ENCODE results near the gene EZH2.

Gene EZH2

DNA sequence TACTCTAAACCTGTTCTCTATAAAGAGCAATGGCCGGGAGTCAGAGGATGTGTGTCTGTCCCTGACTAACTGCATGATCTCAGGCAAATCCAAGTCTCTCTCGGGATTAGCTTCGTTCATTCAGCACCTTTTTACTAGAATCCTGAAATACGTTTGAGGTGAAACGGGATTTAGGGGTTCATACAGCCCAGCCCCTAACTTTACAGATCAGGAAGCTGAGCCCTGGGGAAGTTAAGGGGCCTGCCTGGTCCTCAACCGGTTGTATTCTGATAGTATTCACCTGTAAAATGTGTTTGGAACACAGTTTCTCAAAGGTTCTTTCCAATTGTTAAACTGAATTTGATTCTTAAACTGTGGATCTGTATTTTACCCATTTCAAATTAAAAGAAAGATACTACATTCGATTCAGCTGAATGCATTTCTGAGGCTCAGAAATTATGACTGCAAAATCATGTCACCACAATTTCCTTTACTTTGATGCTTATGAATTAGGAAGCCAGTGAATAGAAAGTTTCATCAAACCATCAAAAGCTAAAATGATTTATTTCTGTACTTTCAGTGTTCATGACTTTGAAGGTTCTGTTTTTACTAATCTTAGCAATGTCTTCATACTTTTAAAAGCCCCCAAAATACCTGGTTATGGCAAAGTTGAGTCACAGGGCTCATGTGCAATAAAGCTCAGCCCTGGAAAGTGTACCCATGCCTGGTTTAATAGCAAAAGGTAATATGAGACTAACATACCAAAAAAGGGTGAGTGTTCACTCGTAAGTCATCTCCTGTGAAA lies 28.9 kb upstream of the EZH2 start:
- H3K36me3 Mint-ChIP-seq (ENCODE audit: low read depth) = no peaks in the 10 kb centered on the region
- H3K9me3 Mint-ChIP-seq = no peaks in the 10 kb centered on the region
- peaks cover 38% of the 10 kb centered on the region for H3K4me1 Mint-ChIP-seq (ENCODE audit: low read depth)
- H3K27ac Mint-ChIP-seq = peak overlapping the region; percentile 80
- peaks cover 5% of the 10 kb centered on the region for H3K27me3 Mint-ChIP-seq (ENCODE audit: low read depth)
- H3K4me3 Mint-ChIP-seq = peak overlapping the region; percentile 39

- H3K36me3 Mint-ChIP-seq (ENCODE audit: low read depth) = no peaks in the 10 kb centered on the region
- H3K9me3 Mint-ChIP-seq = no peaks in the 10 kb centered on the region
- no peak overlapping the region for H3K4me3 Mint-ChIP-seq
- peak overlapping the region; percentile 15 for H3K27ac Mint-ChIP-seq
- peaks cover 5% of the 10 kb centered on the region for H3K27me3 Mint-ChIP-seq (ENCODE audit: low read depth)
- H3K4me1 Mint-ChIP-seq (ENCODE audit: low read depth) = peaks cover 38% of the 10 kb centered on the region
Measured at GRCh38 chr7:148912151-148912550, 28.1 kb upstream of the EZH2 start.

- no peak overlapping the region for H3K4me3 Mint-ChIP-seq
- peaks cover 38% of the 10 kb centered on the region for H3K4me1 Mint-ChIP-seq (ENCODE audit: low read depth)
- H3K9me3 Mint-ChIP-seq = no peaks in the 10 kb centered on the region
- peaks cover 5% of the 10 kb centered on the region for H3K27me3 Mint-ChIP-seq (ENCODE audit: low read depth)
- no peak overlapping the region for H3K27ac Mint-ChIP-seq
- no peaks in the 10 kb centered on the region for H3K36me3 Mint-ChIP-seq (ENCODE audit: low read depth)
Measured at GRCh38 chr7:148911626-148912025, 27.5 kb upstream of the EZH2 start.

DNA sequence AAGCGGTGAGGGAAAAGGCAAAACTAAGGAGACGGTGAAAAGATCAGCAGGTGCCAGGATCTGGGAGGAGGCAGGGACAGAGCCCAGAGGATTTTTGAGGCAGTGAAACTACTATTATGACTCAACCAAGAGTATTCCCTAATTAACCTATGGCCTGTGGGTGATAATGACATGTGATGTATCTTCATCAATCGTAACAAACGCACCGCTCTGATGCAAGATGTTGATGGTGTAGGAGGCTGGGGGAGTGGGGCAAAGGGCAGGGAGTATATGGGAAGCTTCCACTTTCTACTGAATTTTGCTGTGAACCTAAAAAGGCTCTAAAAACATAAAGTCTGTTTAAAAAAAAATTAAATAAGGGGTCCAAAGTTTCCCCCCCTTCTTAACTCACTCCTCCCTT lies 25.5 kb upstream of the EZH2 start:
- Mint-ChIP-seq H3K27me3 (ENCODE audit: low read depth) (peaks cover 5% of the 10 kb centered on the region), H3K27ac (no peak overlapping the region)

GRCh38 chr7:148906707-148907498 lies 22.8 kb upstream of the EZH2 start:
- Mint-ChIP-seq H3K27me3 (ENCODE audit: low read depth) (peaks cover 5% of the 10 kb centered on the region), H3K4me1 (ENCODE audit: low read depth) (peaks cover 5% of the 10 kb centered on the region), H3K36me3 (ENCODE audit: low read depth) (no peaks in the 10 kb centered on the region), H3K9me3 (no peaks in the 10 kb centered on the region), H3K4me3 (no peak overlapping the region), H3K27ac (no peak overlapping the region)

More for the DNA sequence above, 25.5 kb upstream of the EZH2 start:
- Mint-ChIP-seq H3K9me3 (no peaks in the 10 kb centered on the region), H3K4me1 (ENCODE audit: low read depth) (peaks cover 30% of the 10 kb centered on the region), H3K4me3 (no peak overlapping the region), H3K36me3 (ENCODE audit: low read depth) (no peaks in the 10 kb centered on the region)

- Mint-ChIP-seq H3K4me1 (ENCODE audit: low read depth) (no peaks in the 10 kb centered on the region), H3K9me3 (no peaks in the 10 kb centered on the region), H3K36me3 (ENCODE audit: low read depth) (no peaks in the 10 kb centered on the region), H3K27me3 (ENCODE audit: low read depth) (peaks cover 5% of the 10 kb centered on the region), H3K4me3 (no peak overlapping the region), H3K27ac (no peak overlapping the region)
Measured at GRCh38 chr7:148905093-148905666, 21.1 kb upstream of the EZH2 start.

GRCh38 chr7:148903504-148903903 lies 19.4 kb upstream of the EZH2 start:
- Mint-ChIP-seq H3K27ac (no peak overlapping the region), H3K4me3 (no peak overlapping the region), H3K36me3 (ENCODE audit: low read depth) (no peaks in the 10 kb centered on the region), H3K4me1 (ENCODE audit: low read depth) (no peaks in the 10 kb centered on the region), H3K27me3 (ENCODE audit: low read depth) (no peaks in the 10 kb centered on the region), H3K9me3 (no peaks in the 10 kb centered on the region)

DNA sequence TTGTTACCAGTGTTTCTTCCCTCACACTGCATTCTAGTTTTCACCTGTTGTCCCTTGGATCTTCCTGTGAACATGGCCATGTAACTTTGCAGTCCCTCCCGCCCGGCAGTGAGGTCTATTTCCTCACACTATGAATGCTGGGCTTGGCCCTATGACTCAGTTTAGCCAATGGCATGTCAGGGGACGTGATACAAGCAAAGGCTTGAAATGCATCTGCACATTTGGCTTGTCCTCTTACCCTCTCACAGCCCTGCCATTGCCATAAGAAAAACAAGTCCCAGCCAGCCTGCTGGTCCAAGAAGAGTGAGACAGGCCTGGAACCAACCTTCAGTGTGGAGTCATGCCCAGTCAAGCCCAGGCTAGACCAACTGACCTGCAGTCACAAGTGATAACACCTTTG lies 17.1 kb upstream of the EZH2 start:
- no peaks in the 10 kb centered on the region for H3K4me1 Mint-ChIP-seq (ENCODE audit: low read depth)

DNA sequence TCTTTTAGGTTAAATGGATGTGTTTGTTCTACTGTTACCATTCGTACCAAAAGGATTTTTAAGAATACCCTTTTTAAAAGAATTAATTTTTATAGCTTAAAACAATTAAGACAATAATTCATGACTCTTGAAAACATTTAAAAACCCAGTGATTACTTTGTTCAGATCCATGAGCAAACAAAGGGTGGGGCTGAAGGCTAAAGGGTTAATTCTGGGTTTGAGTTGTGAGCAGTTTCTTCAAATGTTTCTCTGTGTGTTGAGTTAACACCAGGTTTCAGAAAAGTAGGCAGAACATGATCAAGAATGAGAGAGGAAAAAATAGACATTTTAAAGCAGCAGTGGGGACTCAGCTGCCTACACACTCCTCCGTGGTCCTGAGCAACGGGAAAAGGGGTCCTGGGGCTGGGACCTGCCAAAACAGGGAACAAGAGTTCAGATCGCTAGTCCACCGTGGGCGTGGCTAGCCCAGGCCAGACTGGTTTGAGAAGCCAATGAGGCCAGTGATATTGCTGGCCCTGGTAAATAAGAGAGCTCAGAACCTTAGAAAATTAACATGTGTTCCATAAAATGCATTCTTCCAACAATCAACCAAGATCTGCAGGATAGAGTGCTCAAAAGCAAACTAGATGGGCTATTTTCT lies 14.9 kb upstream of the EZH2 start:
- Mint-ChIP-seq H3K9me3 (no peaks in the 10 kb centered on the region), H3K36me3 (ENCODE audit: low read depth) (no peaks in the 10 kb centered on the region)

More for the DNA sequence above, 17.1 kb upstream of the EZH2 start:
- no peak overlapping the region for H3K27ac Mint-ChIP-seq
- H3K36me3 Mint-ChIP-seq (ENCODE audit: low read depth) = no peaks in the 10 kb centered on the region
- no peaks in the 10 kb centered on the region for H3K9me3 Mint-ChIP-seq
- H3K4me3 Mint-ChIP-seq = no peak overlapping the region
- H3K27me3 Mint-ChIP-seq (ENCODE audit: low read depth) = no peaks in the 10 kb centered on the region

GRCh38 chr7:148894591-148894990 lies 10.5 kb upstream of the EZH2 start:
- H3K36me3 Mint-ChIP-seq (ENCODE audit: low read depth) = peaks cover 2% of the 10 kb centered on the region
- peaks cover 9% of the 10 kb centered on the region for H3K4me1 Mint-ChIP-seq (ENCODE audit: low read depth)
- H3K27ac Mint-ChIP-seq = no peak overlapping the region
- H3K27me3 Mint-ChIP-seq (ENCODE audit: low read depth) = no peaks in the 10 kb centered on the region
- no peaks in the 10 kb centered on the region for H3K9me3 Mint-ChIP-seq
- H3K4me3 Mint-ChIP-seq = no peak overlapping the region

More for the DNA sequence above, 14.9 kb upstream of the EZH2 start:
- Mint-ChIP-seq H3K4me3 (no peak overlapping the region), H3K27ac (no peak overlapping the region), H3K27me3 (ENCODE audit: low read depth) (no peaks in the 10 kb centered on the region), H3K4me1 (ENCODE audit: low read depth) (peaks cover 2% of the 10 kb centered on the region)

DNA sequence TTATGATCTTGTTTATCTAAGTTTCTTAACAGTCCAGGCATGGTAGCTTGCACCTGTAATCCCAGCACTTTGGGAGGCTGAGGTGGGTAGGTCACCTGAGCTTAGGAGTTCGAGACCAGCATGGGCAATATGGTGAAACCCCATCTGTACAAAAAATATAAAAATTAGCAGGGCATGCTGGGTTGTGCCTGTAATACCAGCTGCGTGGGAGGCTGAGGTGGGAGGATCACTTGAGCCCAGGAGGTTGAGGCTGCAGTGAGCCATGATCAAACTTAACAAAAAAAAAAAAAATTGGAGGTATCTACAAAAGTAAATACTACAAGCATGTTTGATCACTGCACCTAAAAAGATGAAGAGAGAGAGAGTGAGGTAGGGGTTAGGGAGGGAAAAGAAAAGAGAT lies 9.0 kb upstream of the EZH2 start:
- Mint-ChIP-seq H3K27ac (no peak overlapping the region), H3K36me3 (ENCODE audit: low read depth) (peaks cover 5% of the 10 kb centered on the region), H3K9me3 (no peaks in the 10 kb centered on the region), H3K4me1 (ENCODE audit: low read depth) (peaks cover 9% of the 10 kb centered on the region), H3K27me3 (ENCODE audit: low read depth) (no peaks in the 10 kb centered on the region), H3K4me3 (no peak overlapping the region)

GRCh38 chr7:148888300-148888699 lies 4.2 kb upstream of the EZH2 start:
- Mint-ChIP-seq H3K27ac (no peak overlapping the region), H3K36me3 (ENCODE audit: low read depth) (peaks cover 11% of the 10 kb centered on the region), H3K27me3 (ENCODE audit: low read depth) (no peaks in the 10 kb centered on the region), H3K4me1 (ENCODE audit: low read depth) (peaks cover 16% of the 10 kb centered on the region), H3K9me3 (no peaks in the 10 kb centered on the region), H3K4me3 (no peak overlapping the region)

DNA sequence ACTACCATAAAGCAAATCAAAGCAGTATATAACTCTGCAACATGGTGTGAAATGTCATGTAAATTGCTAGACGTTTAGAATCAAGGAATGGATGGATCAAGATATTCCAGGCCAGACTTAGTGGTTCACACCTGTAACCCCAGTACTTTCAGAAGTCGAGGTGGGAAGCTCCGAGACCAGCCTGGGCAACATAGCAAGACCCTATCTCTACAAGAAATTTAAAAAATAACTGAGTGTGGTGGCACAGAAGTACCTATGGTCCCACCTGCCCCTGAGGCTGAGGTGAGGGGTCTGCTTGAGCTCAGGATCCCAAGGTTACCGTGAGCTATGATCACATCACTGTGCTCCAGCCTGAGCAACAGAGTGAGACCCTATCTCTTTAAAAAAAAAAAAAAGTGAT lies 2.8 kb upstream of the EZH2 start:
- Mint-ChIP-seq H3K36me3 (ENCODE audit: low read depth) (peaks cover 11% of the 10 kb centered on the region), H3K4me1 (ENCODE audit: low read depth) (peaks cover 18% of the 10 kb centered on the region), H3K9me3 (no peaks in the 10 kb centered on the region), H3K27ac (no peak overlapping the region), H3K4me3 (no peak overlapping the region), H3K27me3 (ENCODE audit: low read depth) (no peaks in the 10 kb centered on the region)

DNA sequence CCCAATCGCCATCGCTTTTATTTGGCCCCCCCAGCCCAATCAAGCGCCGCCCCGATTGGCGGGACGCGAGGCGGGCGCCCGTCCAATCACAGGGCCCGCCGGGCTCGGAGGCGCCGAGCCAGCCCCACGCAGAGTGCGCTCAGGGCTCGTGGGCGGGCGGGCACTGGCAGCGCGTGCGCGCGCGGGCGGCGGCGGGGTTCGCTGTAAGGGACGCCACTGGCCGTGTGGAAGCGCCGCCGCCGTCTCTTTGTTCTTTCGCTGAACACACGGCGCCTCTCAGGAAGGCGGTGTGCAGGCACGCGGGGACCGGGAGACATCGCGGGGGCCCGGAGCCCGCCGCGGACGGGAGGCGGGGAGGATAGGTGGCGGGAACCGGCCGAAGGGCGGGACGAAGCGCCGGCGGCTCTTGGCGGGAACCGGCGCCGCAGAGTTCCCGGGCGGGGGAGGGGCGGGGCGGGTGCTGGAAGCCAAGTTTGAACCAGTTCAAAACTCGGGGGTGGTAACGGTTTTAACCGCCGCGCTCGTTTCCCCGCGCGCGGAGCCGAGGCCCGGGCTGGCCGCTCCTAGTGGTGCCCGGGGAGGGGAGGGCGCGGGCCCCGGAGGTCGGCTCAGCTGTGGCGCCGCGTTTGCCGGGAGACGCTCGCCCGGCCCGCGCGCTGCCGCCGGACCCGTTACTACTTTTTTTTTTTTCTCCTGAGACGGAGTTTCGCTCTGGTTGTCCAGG lies 370 bp upstream of the EZH2 start:
- Mint-ChIP-seq H3K4me1 (ENCODE audit: low read depth) (peaks cover 24% of the 10 kb centered on the region), H3K9me3 (no peaks in the 10 kb centered on the region), H3K4me3 (peak overlapping the region; percentile 92), H3K36me3 (ENCODE audit: low read depth) (peaks cover 8% of the 10 kb centered on the region), H3K27ac (peak overlapping the region; percentile 97), H3K27me3 (ENCODE audit: low read depth) (no peaks in the 10 kb centered on the region)
